ENCODE data around the gene CDC42EP5.

GRCh38 chr19:54418930-54419800 is 53.9 kb downstream of the CDC42EP5 start:
- TF ChIP-seq TCF7 (CRISPR knock-in tag; IDR thresholded peaks at IDR 0.05; ENCODE audit: low read depth) (no peak), PRDM15 (CRISPR knock-in tag; IDR thresholded peaks at IDR 0.05) (no peak), ZNF263 (CRISPR knock-in tag; IDR thresholded peaks at IDR 0.05; ENCODE audit: low read depth) (no peak), USF2 (CRISPR knock-in tag; IDR thresholded peaks at IDR 0.05) (no peak)
